ENCODE data around the gene NDUFB11. TPM values are rescaled to one million over a fixed set of nuclear protein-coding genes. Genes with fewer than 3 reads are reported as not detected.

NDUFB11 gene
- total RNA-seq, 2 donors from 2014 or later: 84.6 to 97.1 TPM

GRCh38 chrX:47156611-47157520, 12.4 kb upstream of the NDUFB11 start:
- H3K9me3 ChIP-seq: no peaks in the 10 kb centered on the region
- no peaks in the 10 kb centered on the region for H3K27me3 ChIP-seq
- TF ChIP-seq CTCF (IDR thresholded peaks at IDR 0.05): no peak
- no peak for DNase-seq
- intact Hi-C loops (cut with DNase I): no loop called here
- no peak overlapping the region for H3K27ac ChIP-seq
- H3K4me3 ChIP-seq: no peak overlapping the region
- H3K36me3 ChIP-seq: no peaks in the 10 kb centered on the region
- H3K9ac ChIP-seq (ENCODE audit: low read depth in 2 of 2, low read length in 2 of 2): no peak overlapping the region
- no peaks in the 10 kb centered on the region for H3K4me1 ChIP-seq

GRCh38 chrX:47151435-47151834, 6.9 kb upstream of the NDUFB11 start:
- Histone ChIP-seq H3K36me3 (no peaks in the 10 kb centered on the region), H3K27me3 (no peaks in the 10 kb centered on the region), H3K9me3 (no peaks in the 10 kb centered on the region), H3K4me1 (no peaks in the 10 kb centered on the region), H3K9ac (ENCODE audit: low read depth in 2 of 2, low read length in 2 of 2) (no peak overlapping the region), H3K4me3 (no peak overlapping the region), H3K27ac (no peak overlapping the region)
- intact Hi-C loops (cut with DNase I): no loop called here
- no peak for TF ChIP-seq CTCF (IDR thresholded peaks at IDR 0.05)
- no peak for DNase-seq

- Histone ChIP-seq H3K9me3 (no peaks in the 10 kb centered on the region), H3K36me3 (no peaks in the 10 kb centered on the region), H3K4me3 (no peak overlapping the region), H3K4me1 (no peaks in the 10 kb centered on the region), H3K27me3 (no peaks in the 10 kb centered on the region), H3K27ac (no peak overlapping the region), H3K9ac (ENCODE audit: low read depth in 2 of 2, low read length in 2 of 2) (no peak overlapping the region)
- DNase-seq: no peak
- intact Hi-C loops (cut with DNase I): no loop called here
- TF ChIP-seq CTCF (IDR thresholded peaks at IDR 0.05): no peak
These were observed 4.4 kb upstream of the NDUFB11 start for GRCh38 chrX:47148946-47149345.

GRCh38 chrX:47146936-47147859, 2.7 kb upstream of the NDUFB11 start:
- DNase-seq: no peak
- TF ChIP-seq CTCF (IDR thresholded peaks at IDR 0.05): no peak
- Histone ChIP-seq H3K9me3 (no peaks in the 10 kb centered on the region), H3K4me3 (no peak overlapping the region), H3K9ac (ENCODE audit: low read depth in 2 of 2, low read length in 2 of 2) (peak overlapping the region in 1 of 2 donors; percentile 92), H3K36me3 (no peaks in the 10 kb centered on the region), H3K4me1 (no peaks in the 10 kb centered on the region), H3K27ac (no peak overlapping the region), H3K27me3 (no peaks in the 10 kb centered on the region)
- intact Hi-C loops (cut with DNase I): no loop called here

GRCh38 chrX:47146121-47146935, 1.8 kb upstream of the NDUFB11 start:
- DNase-seq: peak; percentile 52
- no peak for TF ChIP-seq CTCF (IDR thresholded peaks at IDR 0.05)
- no peaks in the 10 kb centered on the region for H3K36me3 ChIP-seq
- peak overlapping the region; percentile 55 for H3K4me3 ChIP-seq
- no peaks in the 10 kb centered on the region for H3K4me1 ChIP-seq
- H3K9me3 ChIP-seq: no peaks in the 10 kb centered on the region
- H3K9ac ChIP-seq (ENCODE audit: low read depth in 2 of 2, low read length in 2 of 2): peak overlapping the region; percentile 46 to 92
- intact Hi-C loops (cut with DNase I): no loop called here
- peak overlapping the region; percentile 65 for H3K27ac ChIP-seq
- no peaks in the 10 kb centered on the region for H3K27me3 ChIP-seq

All from colonic mucosa (tissue), 4 donors.